ENCODE measurements around the gene MICAL2.

The MICAL2 gene

DNA sequence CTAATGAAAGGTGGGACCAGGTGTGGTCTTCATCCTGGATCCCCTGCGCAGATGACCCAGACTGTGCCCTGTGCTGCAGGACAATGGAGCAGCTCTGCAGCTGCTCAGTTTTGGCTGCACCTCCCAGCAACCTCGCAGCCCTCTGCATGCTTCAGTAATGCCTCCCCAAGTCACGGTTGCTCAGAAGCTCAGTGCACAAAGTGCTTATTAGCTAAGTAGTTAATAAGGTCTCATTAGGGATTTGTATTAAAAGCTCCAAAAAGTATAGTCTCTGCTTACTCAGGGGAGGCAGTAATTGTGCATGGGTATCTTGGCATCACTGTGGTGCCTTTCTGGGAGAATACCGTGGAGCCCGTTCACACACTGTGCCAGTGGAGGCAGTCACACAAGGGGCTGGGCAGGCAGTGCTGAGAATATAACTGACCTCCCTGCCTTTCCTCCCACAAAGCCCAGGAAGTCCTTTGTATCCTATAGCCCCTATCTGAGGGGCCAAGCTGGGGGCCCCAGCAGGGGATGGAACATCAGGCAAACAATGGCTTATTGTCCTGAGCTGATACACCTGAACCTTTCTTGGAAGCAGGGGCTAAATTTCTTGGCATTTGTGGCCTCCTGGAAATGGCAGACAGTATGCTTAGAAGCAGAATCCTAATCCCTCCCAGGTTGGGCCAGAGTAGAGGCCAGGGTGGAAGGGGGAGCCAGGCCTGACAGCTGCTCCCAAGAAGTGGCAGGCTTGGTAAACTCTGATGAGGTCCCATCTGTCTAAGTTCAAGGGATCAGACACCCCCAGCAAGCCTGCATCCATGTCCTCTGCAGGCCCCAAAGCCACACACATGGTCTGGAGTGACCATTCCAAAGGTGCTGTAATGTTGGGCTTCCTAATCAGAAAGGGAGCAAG lies 141.5 kb downstream of the MICAL2 start:
- no peak for DNase-seq

DNA sequence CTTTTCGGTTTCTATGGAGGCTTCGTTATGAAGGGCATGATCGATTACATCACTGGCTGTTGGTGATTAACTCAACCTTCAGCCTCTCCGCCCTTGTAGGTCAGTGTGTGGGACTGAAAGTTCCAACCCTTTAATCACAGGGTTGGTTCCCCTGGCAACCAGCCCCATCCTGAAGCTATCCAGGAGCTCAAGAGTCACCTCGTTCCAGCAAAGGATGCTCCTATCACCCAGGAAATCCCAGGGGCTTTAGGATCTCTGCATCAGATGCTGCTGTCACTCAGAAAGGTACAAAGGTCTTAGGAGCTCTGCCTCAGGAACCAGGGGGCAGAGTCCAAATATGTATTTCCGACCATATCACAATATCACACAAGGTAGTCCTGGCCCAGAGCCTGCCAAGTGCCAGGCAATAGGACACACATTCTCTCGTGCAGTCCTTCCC lies 143.5 kb downstream of the MICAL2 start:
- no peak for DNase-seq

DNA sequence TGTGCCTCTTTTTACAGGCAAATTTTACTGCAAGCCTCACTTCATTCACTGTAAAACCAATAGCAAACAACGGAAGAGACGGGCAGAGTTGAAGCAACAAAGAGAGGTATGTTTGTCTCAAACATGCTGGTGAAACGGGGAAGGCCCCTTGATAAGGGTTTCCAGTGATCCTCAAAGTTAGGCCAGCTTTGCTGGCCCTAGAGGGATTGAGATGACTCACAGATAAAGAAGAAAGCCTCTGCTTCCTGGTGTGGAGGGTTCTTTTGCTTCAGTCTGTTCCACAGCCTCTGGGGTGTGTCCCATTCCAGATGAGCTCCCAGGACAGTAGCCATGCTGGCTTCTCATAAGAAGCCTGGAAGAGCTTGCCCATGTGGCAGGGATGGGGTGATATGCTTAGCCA lies 148.1 kb downstream of the MICAL2 start:
- DNase-seq, result peak; percentile 53

DNA sequence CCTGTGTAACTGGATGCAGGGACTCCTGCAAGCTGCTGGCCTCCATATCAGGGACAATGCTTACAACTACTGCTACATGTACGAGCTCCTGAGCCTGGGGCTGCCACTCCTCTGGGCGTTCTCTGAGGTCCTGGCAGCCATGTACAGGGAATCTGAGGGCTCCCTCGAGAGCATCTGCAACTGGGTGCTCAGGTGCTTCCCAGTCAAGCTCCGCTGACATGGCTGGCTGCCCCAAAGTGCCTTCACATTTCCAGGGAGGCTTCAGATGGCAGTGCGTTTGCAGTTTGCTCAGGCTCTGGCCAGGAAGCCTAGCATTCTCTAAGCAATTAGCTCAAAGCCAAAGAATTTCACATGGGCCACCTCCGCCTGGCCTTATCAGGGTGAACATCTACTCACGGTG lies 149.6 kb downstream of the MICAL2 start:
- no peak for DNase-seq

DNA sequence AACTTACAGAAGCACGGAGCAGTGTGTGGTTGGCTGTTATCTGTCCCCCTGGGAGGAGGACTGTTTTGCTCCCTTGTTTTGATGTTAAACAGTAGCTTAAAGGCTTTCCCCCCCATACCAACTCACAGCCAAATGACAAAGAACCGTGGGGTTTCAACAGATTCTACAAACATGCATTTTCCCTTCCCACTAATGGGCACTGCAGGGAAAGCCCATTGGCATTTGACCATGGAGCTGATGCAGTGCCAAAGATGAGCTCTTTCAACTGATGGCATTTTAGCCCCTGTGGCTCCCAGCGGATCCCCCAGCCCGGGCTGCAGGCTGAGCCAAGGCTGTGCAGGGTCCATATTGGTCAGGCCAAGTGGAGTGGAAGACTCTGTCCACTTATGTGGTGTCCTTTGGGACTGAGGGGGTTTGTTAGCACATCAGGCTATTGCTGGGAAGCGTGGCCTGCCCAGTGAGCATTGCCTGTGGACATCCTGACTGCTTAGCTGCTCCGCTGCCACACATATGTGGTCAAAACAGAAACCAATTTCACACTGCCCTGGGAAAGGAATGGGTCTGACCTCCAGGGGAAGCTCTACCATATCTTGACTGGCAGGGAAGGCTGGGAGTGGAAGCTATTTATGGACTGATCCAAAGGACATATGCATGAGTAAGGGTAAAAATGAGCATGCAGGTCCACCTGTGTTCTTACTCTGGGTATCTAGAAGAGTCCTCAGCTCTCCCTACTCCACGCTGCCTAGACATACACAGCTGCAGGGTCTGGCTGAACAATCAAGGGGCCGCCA lies 150.5 kb downstream of the MICAL2 start:
- DNase-seq, result no peak

DNA sequence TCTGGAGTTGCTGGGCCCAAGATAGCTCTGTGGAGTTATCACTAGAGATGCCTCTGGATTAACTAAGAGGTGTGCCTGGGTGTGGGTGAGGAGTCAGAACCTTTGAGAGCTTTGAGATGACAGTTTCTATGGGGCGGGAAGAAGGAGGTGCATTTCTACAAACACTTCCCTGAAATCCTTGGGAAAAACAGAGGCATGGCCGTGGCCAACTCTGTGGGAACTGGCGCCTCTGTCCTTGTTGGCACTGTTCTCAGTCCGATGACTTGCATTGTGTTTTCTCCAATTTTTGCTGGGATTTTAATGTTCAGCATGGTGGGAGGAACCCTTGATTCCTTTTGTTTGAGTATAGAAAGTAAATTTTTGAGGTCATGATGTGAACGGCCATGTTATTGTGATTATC lies 151.2 kb downstream of the MICAL2 start:
- DNase-seq, result no peak

DNA sequence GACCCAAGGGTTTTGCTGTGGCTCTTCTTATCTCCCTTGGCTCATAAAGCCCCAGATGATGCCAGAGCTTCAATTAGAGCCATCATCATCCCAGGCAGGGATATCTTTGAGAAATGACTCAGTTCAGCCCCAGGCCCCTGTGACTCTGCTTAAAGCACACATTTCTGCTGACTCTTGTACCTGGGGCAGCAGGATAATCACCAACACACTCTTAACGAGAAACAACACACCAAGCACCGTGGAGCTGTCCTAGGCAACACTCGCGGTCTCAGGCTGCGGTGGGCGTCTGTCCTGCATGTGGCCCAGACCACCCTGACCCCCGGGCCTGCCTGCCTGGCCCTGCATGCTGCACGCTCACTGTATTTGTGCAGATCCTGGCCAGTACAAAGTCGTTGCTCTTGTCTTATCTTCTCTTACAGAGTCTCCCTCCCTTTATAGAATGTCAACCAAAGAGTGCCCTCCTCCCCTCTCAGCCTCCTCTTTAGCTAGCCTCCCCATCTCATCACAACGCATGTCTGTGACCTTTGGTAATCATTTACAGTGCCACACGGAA lies 152.8 kb downstream of the MICAL2 start:
- no peak for DNase-seq

DNA sequence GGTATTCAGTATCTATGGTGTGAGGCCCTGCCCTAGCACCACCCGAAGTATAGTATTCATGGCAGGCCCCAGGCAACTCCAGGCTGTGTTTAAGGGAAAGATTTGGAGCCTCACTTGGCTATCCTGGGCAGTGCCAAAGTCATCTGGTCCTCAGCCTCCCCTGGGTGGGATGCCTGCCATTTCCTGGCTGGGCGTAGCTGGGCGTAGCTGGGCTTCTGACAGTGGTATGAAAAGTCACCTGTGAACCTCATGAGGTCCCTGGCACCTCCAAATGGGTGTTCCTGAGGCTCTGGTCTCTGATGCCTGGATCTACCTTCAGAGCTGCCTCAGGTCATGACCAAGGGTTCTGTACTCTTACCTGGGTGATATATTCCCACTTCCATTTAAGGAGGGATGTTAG lies 154.0 kb downstream of the MICAL2 start:
- DNase-seq, result no peak

DNA sequence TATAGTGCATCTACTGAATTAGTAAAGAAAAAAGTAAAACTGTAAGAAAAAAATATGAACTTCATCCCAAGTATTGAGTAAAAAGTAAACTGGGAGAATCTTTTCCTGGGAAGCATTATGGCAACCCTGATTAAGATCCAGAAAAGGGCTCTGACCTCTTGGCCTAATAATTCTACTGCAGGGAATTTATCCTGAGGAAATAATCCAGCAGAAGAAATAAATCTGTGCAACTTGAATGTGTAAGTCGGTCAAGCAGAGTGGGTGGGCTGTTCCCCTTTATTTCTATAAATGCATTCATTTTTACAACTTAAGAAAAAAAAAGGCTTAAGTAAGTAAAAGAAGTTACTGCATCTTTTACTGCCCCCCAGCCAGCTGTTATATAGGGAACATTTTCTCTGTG lies 155.7 kb downstream of the MICAL2 start:
- DNase-seq, result no peak

DNA sequence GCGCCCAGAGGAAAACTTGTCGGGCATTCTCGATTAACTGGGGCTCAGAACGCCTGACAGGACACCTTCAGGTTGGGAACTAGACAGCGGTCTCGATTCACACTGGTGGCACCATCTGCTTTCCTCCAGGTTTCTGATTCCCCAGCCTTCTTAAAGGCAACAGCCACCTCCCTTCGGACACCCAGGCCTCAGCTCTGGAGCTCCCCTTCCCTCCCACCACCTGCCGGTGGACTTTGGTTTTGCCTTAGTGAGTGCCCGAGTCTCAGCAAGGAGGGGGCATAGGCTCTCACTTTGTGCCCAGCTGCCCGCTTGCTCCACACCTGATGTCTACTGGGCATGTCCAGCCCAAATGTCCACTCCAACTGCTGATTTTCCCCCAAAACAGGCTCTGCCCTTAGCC lies 156.6 kb downstream of the MICAL2 start:
- DNase-seq, result no peak

DNA sequence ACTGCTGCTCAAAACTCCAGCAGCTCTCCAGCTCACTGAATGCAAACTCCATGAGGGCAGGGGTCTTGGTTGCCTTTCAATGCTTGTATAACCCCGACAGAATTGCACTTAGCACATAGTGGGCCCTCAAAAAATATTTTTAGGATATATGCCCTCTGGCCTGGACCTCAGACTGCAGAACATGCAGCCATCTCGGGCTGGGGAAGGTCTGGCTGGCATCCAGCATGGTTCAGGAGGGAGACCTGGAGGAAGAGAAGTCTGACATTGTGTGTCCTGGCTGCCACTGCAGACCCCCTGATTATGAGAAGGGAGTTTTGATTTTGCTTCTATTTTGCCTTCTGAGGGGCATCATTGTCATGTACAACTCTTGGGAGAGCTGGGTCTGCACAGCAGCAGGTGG lies 157.5 kb downstream of the MICAL2 start:
- no peak for DNase-seq

DNA sequence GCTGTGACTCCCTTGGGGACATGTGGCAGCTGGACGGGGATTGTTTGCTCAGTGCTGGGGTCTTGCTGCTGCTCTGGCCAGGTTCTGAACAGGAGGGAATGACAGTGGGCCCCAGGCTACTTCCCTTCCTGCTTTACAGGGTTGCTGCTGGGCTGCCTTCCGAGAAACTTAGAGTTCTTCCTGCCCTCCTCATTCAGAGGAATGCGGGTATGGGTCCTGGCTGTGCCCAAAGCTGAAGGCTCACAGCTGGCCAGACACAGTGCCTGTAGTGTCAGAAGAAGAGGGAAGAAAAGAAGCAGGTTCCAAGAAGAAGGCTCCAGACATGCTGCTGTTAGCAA lies 158.7 kb downstream of the MICAL2 start:
- DNase-seq, result peak; percentile 84

DNA sequence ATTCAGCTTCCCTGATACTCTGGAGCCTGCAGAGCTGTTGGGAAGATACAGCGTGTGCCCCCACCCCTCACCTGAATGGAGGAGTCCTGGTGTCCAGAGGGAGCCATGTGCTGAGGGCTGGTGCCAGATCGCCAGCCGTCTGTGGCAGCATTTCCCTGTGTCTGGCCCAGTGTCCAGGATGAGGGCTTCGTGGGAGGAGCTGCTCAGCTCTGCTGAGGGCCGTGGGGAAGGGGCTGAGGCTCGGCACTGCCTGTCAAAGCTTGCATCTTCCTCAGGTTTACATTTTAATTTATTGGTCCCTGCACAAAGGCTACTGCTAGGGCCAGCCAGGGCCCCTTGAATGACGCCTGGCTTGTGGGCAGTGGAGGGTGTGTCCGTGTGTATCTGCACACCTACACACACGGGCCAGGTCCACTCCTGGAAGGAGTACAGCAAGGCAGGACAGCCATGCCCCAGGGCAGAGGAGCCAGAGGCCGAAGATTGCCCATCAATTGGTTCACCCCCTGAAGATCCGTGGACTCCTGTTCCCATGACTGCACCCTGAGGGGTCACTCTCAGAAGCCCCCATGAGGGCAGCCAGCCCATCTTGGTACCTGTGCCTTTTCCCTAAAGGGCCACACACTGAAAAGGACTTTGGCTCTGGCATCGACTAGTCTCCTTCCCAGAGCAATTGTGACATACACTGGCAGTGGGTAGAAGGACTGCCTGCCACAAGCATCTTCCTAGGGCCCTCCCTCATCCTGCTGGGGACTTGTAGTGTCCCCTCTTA lies 159.2 kb downstream of the MICAL2 start:
- DNase-seq, result no peak

DNA sequence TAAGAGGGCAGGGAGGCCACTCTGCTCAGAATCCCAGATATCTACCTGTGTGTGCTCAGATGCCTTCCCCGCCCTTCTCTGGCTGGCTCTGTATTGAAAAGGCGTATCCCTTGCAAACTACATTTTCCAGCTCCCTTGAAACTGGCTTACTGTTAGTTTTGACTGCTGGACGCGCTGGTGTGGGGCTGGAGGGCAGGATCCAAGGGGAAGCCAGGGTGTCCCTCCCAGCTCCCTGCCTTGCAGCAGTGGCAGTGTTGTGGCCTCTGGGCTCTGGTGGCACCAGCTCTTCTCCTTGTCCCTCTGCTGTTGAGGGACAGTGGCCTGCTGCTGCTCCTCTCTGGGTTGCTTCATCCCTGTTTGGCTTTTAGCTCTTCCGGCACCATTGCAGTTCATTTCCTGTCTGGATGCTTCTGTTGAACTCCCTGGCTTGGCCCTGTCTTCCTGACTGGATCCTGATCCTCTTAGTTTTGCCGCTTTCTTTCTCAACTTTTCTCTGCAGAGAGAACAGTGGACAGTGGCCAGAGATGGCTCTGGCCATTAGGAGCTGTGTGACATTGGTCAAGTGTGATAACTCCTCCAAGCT lies 159.9 kb downstream of the MICAL2 start:
- DNase-seq, result no peak

DNA sequence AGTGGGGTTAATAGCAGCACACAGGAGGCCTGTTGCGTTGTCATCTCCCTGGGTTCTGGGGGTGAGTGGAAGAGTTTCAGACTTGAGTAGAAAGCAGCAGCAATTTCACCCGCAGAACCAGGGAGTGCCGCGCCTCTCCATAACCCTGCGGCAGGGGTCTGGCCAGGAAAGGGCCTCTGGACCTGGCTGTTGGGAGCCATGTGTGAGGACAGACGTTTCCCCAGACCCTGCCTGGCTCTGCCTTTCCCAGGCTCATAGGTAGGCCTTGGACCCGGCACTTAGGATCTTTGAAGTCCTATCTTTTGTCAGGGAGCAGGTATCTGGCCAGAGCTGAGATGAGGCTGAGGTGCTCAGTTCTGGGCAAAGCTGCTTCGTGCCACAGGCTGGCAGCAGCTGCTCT lies 160.4 kb downstream of the MICAL2 start:
- DNase-seq, result no peak

DNA sequence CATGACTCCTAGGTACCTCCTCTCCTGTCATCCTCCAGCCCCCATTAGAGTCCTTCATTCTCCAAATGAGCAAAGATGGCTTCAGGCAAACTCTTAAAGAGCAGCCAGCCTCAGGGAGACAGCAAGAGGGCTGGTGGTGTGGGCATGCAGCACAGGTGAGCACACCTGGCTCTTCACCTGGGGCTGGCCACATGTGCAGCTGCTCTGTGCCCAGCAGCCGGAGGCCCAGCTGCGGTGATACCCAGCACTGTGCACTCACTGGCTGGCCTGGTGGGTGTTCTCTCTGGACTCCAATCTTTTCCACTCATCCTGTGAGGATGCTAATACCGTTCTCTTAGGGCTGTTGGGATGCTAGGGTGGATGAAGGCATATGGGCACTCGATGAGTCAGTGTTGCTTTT lies 160.9 kb downstream of the MICAL2 start:
- no peak for DNase-seq

DNA sequence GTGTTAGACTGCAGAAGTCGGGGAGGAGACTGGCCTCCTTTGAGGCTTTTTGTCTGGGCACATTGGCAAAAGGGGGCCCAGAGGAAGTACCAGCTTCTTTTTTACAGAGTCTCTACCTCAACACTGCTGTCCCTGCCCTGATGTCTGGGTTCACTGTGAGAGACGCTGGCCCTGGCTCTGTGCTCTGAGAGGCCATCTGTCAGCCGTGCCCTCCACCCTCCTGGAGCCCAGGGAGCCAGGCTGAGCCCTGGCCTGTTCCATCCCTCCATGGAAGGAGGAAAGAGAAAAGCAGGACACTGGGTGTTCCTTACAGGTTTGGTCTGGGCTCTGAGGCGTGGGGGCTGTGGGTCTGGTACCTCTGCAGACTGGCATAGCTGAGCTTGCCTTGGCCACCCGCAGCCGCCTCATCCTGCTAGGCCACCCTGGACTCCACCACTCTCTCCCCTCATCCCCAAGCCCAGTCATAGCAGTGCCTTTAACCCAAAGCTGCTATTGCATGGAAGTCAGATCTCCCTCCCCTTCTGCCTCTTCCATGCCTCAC lies 161.5 kb downstream of the MICAL2 start:
- DNase-seq, result no peak

DNA sequence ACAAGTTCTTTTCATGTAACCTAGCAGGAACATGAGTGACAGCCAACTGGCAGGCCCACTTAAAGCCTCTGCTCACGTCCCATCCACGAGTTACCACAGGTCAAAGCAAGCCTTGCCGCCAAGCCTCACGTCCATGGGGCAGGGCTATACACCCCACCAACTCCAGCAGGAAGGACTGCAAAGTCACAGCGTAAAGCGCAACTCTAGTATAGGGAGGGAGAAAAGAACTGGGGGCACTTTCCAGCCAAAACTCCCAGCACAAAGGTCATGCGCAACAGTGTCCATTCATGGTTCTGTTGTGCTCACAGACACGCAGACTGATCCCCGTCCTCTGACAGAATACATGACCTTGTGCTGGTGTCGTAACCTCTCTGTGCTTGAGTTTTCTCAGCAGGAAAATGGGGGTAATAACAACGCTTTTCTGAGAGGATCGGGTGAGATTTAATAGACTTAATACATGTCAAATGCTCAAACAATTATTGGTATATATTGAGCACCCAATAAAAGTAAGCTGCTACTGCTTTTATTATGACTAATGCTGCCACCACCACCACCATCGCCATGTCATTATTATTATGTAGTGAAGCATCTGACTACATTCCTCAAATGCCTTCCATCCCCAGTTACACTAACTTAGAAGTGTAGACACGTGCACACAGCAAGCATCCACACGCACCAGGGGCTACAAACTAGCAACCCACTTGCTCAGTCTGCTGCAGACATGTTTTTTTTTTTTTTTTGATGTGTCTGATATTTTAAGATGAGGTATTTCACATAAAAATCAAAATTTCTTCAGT lies 162.6 kb downstream of the MICAL2 start:
- DNase-seq, result peak; percentile 89

DNA sequence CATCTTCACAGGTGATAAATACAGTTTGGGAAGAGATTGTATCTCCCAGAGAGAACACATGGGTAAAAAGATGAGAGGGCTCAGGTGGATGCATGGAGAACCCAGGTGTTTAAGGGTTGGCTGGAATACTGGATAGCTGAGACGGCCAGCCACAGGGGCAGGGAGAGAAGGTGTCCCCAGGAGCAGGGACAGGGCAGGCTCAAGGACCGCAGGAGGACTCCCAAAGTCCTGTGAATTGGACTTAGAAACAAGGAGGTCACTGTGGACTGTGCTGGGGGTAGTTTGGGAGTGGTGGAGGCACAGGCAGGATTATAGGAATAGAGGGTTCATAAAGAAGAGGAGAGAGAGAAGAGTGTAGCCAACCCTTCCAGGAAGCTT lies 163.2 kb downstream of the MICAL2 start:
- no peak for DNase-seq

DNA sequence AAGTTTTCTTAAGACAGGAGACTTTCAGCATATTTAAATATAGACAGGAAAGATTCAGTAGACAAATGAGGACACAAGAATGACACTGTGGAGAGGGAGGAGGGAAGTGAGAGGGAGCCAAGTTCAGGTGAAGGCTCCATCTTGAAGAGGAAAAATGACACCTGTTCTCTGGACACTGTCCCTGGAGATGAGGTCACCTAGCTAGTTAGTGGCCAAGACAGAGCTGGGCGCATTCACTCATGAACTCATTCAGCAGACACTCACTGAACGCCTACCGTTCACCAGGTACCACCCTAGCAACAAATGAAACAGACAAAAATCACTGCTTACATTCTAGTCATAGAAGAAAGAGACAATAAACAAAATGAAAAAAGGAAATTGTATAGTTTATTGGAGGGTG lies 163.7 kb downstream of the MICAL2 start:
- DNase-seq, result no peak

DNA sequence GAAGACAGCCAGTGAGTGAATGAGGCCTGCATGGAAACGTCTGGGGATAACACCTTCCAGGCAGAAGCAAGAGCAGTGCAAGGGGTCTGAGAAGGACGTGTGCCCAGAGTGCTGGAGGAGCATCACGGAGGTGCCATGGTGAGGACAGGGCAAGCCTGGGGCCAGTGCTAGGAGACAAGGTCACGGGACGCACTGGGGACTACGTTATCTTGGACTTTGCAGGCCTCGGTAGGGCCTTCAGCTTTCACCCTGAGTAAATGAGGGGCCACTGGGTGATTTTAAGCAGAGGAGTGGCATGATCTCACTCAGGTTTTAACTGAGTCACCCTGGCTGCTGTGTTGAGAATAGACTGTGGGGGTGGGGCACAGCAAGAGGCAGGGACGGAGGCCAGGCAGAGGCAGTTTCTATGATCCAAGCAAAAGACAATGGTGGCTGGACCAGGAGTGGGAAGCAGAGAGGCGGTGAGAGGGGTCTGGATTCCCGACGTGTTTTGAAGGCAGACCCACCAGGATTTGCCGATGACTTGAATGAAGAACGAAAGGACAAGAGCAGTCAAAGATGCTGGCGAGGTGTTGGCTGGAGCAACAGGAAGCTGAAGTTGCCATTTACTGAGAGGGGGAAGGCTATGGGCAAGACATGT lies 164.3 kb downstream of the MICAL2 start:
- DNase-seq, result peak; percentile 73
